ENCODE measurements around the gene GABRD. TPM values are rescaled to one million over a fixed set of nuclear protein-coding genes. Genes with fewer than 3 reads are reported as not detected.
A peak's percentile ranks its signal among the peaks of the same experiment; 100 is the strongest.

GABRD gene
- total and polyA plus RNA-seq, 2 donors from 2014 or later = 0.63 to 1.1 TPM

- Histone ChIP-seq H3K36me3 (ENCODE audit: control insufficient read depth in 2 of 3, insufficient read depth in 3 of 3, low read length in 3 of 3) (no peaks in the 10 kb centered on the region), H3K27ac (ENCODE audit: low read depth in 2 of 2, low read length in 2 of 2) (no peak overlapping the region), H3K9ac (ENCODE audit: low read length in 3 of 3) (no peak overlapping the region), H3K27me3 (ENCODE audit: control insufficient read depth, insufficient read depth, low read length) (no peaks in the 10 kb centered on the region), H3K4me3 (ENCODE audit: low read length in 3 of 3) (no peak overlapping the region), H3K9me3 (ENCODE audit: control insufficient read depth in 2 of 3, insufficient read depth in 1 of 3, low read length in 3 of 3) (no peaks in the 10 kb centered on the region), H3K4me1 (ENCODE audit: control insufficient read depth in 2 of 3, insufficient read depth in 2 of 3, low read depth in 1 of 3, low read length in 3 of 3) (peaks cover 0 to 6% (median 2%) of the 10 kb centered on the region in 3 donors)
- intact Hi-C loops (cut with DNase I) = no loop called here
- TF ChIP-seq, protein P1, sequence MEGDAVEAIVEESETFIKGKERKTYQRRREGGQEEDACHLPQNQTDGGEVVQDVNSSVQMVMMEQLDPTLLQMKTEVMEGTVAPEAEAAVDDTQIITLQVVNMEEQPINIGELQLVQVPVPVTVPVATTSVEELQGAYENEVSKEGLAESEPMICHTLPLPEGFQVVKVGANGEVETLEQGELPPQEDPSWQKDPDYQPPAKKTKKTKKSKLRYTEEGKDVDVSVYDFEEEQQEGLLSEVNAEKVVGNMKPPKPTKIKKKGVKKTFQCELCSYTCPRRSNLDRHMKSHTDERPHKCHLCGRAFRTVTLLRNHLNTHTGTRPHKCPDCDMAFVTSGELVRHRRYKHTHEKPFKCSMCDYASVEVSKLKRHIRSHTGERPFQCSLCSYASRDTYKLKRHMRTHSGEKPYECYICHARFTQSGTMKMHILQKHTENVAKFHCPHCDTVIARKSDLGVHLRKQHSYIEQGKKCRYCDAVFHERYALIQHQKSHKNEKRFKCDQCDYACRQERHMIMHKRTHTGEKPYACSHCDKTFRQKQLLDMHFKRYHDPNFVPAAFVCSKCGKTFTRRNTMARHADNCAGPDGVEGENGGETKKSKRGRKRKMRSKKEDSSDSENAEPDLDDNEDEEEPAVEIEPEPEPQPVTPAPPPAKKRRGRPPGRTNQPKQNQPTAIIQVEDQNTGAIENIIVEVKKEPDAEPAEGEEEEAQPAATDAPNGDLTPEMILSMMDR (IDR thresholded peaks at IDR 0.05; ENCODE audit: borderline replicate concordance, extremely low read depth, insufficient read depth) = no peak
- no peak for FAIRE-seq
- DNase-seq = no peak
These were observed 32.0 kb upstream of the GABRD start for GRCh38 chr1:1987142-1987510.

DNA sequence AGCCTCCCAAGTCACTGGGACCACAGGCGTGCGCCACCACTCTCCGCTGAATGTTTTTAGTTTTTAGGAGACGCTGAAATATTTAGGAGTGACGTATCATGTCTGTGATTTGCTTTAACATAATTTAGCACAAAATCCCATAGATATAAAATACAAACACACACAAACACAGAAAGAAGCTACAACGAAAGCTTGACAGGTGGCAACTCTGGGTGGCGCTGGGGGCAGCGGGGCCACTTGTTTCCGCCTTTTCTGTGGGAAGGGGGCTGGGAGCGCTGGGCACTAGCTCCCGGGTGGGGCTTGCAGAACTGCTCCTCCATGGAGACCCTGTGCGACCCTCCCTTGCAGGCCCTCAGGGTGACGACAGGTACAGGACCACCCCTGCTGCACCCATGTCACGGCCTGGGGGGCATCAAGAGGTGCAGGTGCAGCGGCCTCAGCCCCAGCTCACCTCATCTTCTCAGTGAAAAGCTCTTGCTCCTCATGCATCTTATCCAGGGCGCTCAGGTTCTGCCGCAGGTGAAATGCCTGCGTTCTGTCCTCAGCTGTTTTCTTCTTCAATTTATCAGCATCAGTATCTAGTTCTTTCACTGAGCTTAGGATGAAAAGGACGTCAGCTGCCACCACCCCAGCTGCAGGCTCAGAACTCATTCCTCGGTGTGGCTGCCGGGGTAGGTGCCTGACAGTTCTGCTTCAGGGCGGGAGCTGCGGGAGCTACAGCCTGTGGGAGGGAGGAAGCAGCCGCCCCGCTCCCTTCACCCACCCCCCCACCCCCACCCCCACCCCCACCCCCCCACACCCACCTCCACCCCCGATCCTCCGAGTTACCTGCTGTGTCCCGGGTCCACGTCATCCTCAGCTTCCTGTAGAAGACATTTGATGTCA is 30.8 kb upstream of the GABRD start:
- Histone ChIP-seq H3K36me3 (ENCODE audit: control insufficient read depth in 2 of 3, insufficient read depth in 3 of 3, low read length in 3 of 3) (no peaks in the 10 kb centered on the region), H3K27ac (ENCODE audit: low read depth in 2 of 2, low read length in 2 of 2) (no peak overlapping the region), H3K9me3 (ENCODE audit: control insufficient read depth in 2 of 3, insufficient read depth in 1 of 3, low read length in 3 of 3) (no peaks in the 10 kb centered on the region), H3K9ac (ENCODE audit: low read length in 3 of 3) (no peak overlapping the region), H3K4me3 (ENCODE audit: low read length in 3 of 3) (no peak overlapping the region), H3K27me3 (ENCODE audit: control insufficient read depth, insufficient read depth, low read length) (no peaks in the 10 kb centered on the region), H3K4me1 (ENCODE audit: control insufficient read depth in 2 of 3, insufficient read depth in 2 of 3, low read depth in 1 of 3, low read length in 3 of 3) (peaks cover 0 to 6% (median 2%) of the 10 kb centered on the region in 3 donors)
- intact Hi-C loops (cut with DNase I) = no loop called here
- FAIRE-seq (no peak), DNase-seq (no peak)
- TF ChIP-seq, protein P1 (IDR thresholded peaks at IDR 0.05; ENCODE audit: borderline replicate concordance, extremely low read depth, insufficient read depth) = no peak

GRCh38 chr1:1989102-1989542 is 30.0 kb upstream of the GABRD start:
- no peaks in the 10 kb centered on the region for H3K27me3 ChIP-seq (ENCODE audit: control insufficient read depth, insufficient read depth, low read length)
- no peaks in the 10 kb centered on the region for H3K36me3 ChIP-seq (ENCODE audit: control insufficient read depth in 2 of 3, insufficient read depth in 3 of 3, low read length in 3 of 3)
- peaks cover 0 to 6% (median 2%) of the 10 kb centered on the region in 3 donors for H3K4me1 ChIP-seq (ENCODE audit: control insufficient read depth in 2 of 3, insufficient read depth in 2 of 3, low read depth in 1 of 3, low read length in 3 of 3)
- H3K9ac ChIP-seq (ENCODE audit: low read length in 3 of 3) = no peak overlapping the region
- FAIRE-seq (no peak), DNase-seq (peak in 4 of 5 donors; percentile 63 to 87 (median 80))
- H3K4me3 ChIP-seq (ENCODE audit: low read length in 3 of 3) = no peak overlapping the region
- no peaks in the 10 kb centered on the region for H3K9me3 ChIP-seq (ENCODE audit: control insufficient read depth in 2 of 3, insufficient read depth in 1 of 3, low read length in 3 of 3)
- H3K27ac ChIP-seq (ENCODE audit: low read depth in 2 of 2, low read length in 2 of 2) = peak overlapping the region in 1 of 2 donors; percentile 69
- intact Hi-C loops (cut with DNase I) = no loop called here
- TF ChIP-seq, protein P1 (IDR thresholded peaks at IDR 0.05; ENCODE audit: borderline replicate concordance, extremely low read depth, insufficient read depth) = no peak
